Natural killer cell (primary cell): ENCODE data around the gene VASH2. TPM values are rescaled to one million over a fixed set of nuclear protein-coding genes. Genes with fewer than 3 reads are reported as not detected.
"Not testable (repeated sequence)": the region's sequence is repeated elsewhere in the genome, so short reads cannot be mapped to it uniquely, and the experiment has no call there.

Experiments used
- ATAC-seq, 3 donors: fragments of 150-1000 bp in 2 of 3; fragments of 200-7000 bp in 1 of 3; cut with Tn5 transposase; 1 replicate in 1 of 3; 2 replicates in 2 of 3; pipeline ENCODE4 v1.10.0; 2021; ENCODE audit warnings: mild to moderate bottlenecking in 2 of 3, moderate library complexity in 2 of 3
- DNase-seq, 2 donors: peaks; one replicate each; pipeline versions ENCODE4 v3.0.0 to v3.0.0-alpha.2; 2013 to 2021; ENCODE audit warnings: mixed read lengths in 1 of 2
- H3K27ac ChIP-seq: one replicate; pipeline ENCODE4 v1.5.1; 2013; ENCODE audit warnings: mild to moderate bottlenecking, low read length
- H3K27me3 ChIP-seq: one replicate; pipeline ENCODE4 v1.6.1; 2013; ENCODE audit warnings: low read length; ENCODE audit not compliant: control insufficient read depth, insufficient read depth
- H3K36me3 ChIP-seq: one replicate; pipeline ENCODE4 v1.6.1; 2013; ENCODE audit warnings: low read length; ENCODE audit not compliant: control insufficient read depth, insufficient read depth
- H3K4me1 ChIP-seq: one replicate; pipeline ENCODE4 v1.6.1; 2013; ENCODE audit warnings: low read length; ENCODE audit not compliant: control insufficient read depth, insufficient read depth
- H3K4me3 ChIP-seq: one replicate; pipeline ENCODE4 v1.5.1; 2013; ENCODE audit warnings: low read length
- H3K9me3 ChIP-seq: one replicate; pipeline ENCODE4 v1.6.1; 2013; ENCODE audit warnings: low read length; ENCODE audit not compliant: control insufficient read depth, insufficient read depth
- H3K27ac Mint-ChIP-seq, 2 donors: one replicate each; pipeline ENCODE4 v1.8.0; 2022; ENCODE audit warnings: mild to moderate bottlenecking in 2 of 2, mixed read lengths in 2 of 2, moderate library complexity in 1 of 2
- H3K27me3 Mint-ChIP-seq, 2 donors: one replicate each; pipeline ENCODE4 v1.8.0; 2022; ENCODE audit warnings: low read depth in 2 of 2, mixed read lengths in 2 of 2
- H3K36me3 Mint-ChIP-seq: one replicate; pipeline ENCODE4 v1.8.0; 2022; ENCODE audit warnings: mixed read lengths
- H3K4me1 Mint-ChIP-seq, 2 donors: one replicate each; pipeline ENCODE4 v1.8.0; 2022; ENCODE audit warnings: mixed read lengths in 2 of 2
- H3K4me3 Mint-ChIP-seq: one replicate; pipeline ENCODE4 v1.8.0; 2022; ENCODE audit warnings: mild to moderate bottlenecking, moderate library complexity, mixed read lengths
- H3K9me3 Mint-ChIP-seq, 2 donors: one replicate each; pipeline ENCODE4 v1.8.0; 2022; ENCODE audit warnings: mixed read lengths in 2 of 2
- WGBS: methylation state at CpG from one replicate; pipeline ENCODE4 v1.1.7; 2013; ENCODE audit warnings: missing lambda C conversion rate; ENCODE audit not compliant: insufficient coverage; 5-methylcytosine and 5-hydroxymethylcytosine counted together
- intact Hi-C: fragments of 100-400 bp; cut with micrococcal nuclease; formaldehyde crosslinking; loops from one replicate; pipeline ENCODE4 v1.14.2; 2022
- total RNA-seq, 4 donors: library from RNA; stranded (reverse); fragments of 120-200 nt in 1 of 4; gene quantifications; one replicate each; pipeline versions ENCODE4 v1.2.3 to v1.2.4, GENCODE V29; 2013 to 2022
- TF ChIP-seq, protein P1 (sequence below): fragments of 200-600 bp; IDR thresholded peaks from one replicate; pipeline ENCODE4 v1.8.0; 2022; ENCODE audit warnings: antibody characterized with exemption

The VASH2 gene
- total RNA-seq, 3 donors from 2014 or later (not counting 1 experiment from before 2014, with no cell fraction given): not detected

DNA sequence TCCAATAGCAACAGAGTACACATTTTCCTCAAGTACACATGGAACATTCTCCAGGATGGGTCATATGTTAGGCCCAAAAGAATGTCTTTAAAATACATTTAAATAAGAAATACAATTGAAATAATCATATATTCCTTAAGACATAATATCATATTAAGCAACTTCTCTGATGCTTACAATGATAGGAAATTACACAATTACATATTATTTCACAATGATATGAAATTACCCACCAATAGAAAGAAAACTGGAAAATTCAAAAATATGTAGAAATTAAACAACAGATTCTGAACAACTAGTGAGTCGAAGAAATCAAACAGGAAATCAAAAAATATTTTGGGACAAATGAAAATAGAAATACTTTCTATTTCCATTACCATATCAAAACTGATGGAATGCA, 46.7 kb upstream of the VASH2 start:
- no peak overlapping the region for H3K4me3 Mint-ChIP-seq
- no peaks in the 10 kb centered on the region for H3K4me1 ChIP-seq
- no CpG with 5 or more reads among the region's 1 CpG for WGBS
- no peak overlapping the region for H3K27ac ChIP-seq
- no peak overlapping the region for H3K4me3 ChIP-seq
- TF ChIP-seq, protein P1, sequence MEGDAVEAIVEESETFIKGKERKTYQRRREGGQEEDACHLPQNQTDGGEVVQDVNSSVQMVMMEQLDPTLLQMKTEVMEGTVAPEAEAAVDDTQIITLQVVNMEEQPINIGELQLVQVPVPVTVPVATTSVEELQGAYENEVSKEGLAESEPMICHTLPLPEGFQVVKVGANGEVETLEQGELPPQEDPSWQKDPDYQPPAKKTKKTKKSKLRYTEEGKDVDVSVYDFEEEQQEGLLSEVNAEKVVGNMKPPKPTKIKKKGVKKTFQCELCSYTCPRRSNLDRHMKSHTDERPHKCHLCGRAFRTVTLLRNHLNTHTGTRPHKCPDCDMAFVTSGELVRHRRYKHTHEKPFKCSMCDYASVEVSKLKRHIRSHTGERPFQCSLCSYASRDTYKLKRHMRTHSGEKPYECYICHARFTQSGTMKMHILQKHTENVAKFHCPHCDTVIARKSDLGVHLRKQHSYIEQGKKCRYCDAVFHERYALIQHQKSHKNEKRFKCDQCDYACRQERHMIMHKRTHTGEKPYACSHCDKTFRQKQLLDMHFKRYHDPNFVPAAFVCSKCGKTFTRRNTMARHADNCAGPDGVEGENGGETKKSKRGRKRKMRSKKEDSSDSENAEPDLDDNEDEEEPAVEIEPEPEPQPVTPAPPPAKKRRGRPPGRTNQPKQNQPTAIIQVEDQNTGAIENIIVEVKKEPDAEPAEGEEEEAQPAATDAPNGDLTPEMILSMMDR: no peak
- ATAC-seq (no peak), DNase-seq (no peak)
- no peaks in the 10 kb centered on the region for H3K36me3 ChIP-seq
- peaks cover 11% of the 10 kb centered on the region for H3K36me3 Mint-ChIP-seq
- peaks cover 3 to 9% of the 10 kb centered on the region in 2 donors for H3K9me3 Mint-ChIP-seq
- peaks cover 0 to 5% of the 10 kb centered on the region in 2 donors for H3K27me3 Mint-ChIP-seq
- H3K27me3 ChIP-seq: no peaks in the 10 kb centered on the region
- no peaks in the 10 kb centered on the region for H3K4me1 Mint-ChIP-seq
- peaks cover 9% of the 10 kb centered on the region for H3K9me3 ChIP-seq
- H3K27ac Mint-ChIP-seq: no peak overlapping the region
- intact Hi-C loops: no loop called here

DNA sequence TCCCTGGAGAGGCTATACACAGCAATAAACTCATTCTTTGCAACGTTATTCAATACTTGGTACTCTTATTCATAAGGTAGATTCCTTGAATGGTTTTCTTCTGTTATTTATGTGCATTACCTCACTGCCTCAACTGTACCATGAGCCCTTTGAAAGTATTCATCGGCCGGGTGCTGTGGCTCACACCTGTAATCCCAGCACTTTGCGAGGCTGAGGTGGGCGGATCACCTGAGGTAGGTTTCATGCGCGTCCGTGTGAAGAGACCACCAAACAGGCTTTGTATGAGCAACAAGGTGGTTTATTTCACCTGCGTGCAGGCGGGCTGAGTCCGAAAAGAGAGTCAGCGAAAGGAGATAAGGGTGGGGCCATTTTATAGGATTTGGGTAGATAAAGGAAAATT, 42.3 kb upstream of the VASH2 start:
- intact Hi-C loops, H3K27ac ChIP-seq, H3K4me1 ChIP-seq, H3K4me1 Mint-ChIP-seq, H3K27me3 ChIP-seq, H3K9me3 Mint-ChIP-seq, H3K4me3 ChIP-seq, ATAC-seq, H3K9me3 ChIP-seq, H3K4me3 Mint-ChIP-seq, H3K36me3 Mint-ChIP-seq, H3K27ac Mint-ChIP-seq, H3K27me3 Mint-ChIP-seq, DNase-seq, H3K36me3 ChIP-seq: not testable (repeated sequence)
- WGBS: 95% methylated on average over 12 of the region's 12 CpGs

DNA sequence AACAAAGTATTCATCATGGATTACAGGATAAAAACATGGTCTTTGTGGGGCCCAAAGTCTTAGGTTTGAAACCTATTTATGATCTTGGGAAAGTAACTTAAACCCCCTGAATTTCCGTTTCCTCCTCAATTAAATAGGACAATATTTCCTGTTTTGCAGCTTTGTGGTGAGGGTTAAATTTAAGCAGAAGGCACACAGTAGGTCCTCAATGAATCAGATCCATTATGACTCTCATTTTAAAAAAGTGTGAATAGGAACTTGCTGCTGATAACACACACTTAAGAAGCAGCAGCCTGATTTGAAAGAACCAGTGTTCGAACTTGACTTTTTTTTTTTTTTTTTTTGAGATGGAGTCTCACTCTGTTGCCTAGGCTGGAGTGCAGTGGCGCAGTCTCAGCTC, 41.4 kb upstream of the VASH2 start:
- no peak for ATAC-seq
- Mint-ChIP-seq H3K4me1 (no peaks in the 10 kb centered on the region), H3K9me3 (no peaks in the 10 kb centered on the region), H3K4me3 (no peak overlapping the region), H3K27ac (no peak overlapping the region), H3K27me3 (peaks cover 0 to 1% of the 10 kb centered on the region in 2 donors), H3K36me3 (no peaks in the 10 kb centered on the region)
- Histone ChIP-seq H3K4me1 (no peaks in the 10 kb centered on the region), H3K36me3 (no peaks in the 10 kb centered on the region), H3K9me3 (no peaks in the 10 kb centered on the region), H3K27ac (no peak overlapping the region), H3K4me3 (no peak overlapping the region), H3K27me3 (no peaks in the 10 kb centered on the region)
- 80% methylated on average over 2 of the region's 3 CpGs for WGBS
- intact Hi-C loops: no loop called here
- no peak for DNase-seq
- TF ChIP-seq, protein P1: no peak

GRCh38 chr1:212909652-212910063, 40.7 kb upstream of the VASH2 start:
- H3K9me3 ChIP-seq: no peaks in the 10 kb centered on the region
- no peaks in the 10 kb centered on the region for H3K4me1 ChIP-seq
- no peak overlapping the region for H3K27ac ChIP-seq
- no CpG with 5 or more reads among the region's 3 CpGs for WGBS
- intact Hi-C loops: no loop called here
- H3K4me1 Mint-ChIP-seq: no peaks in the 10 kb centered on the region
- no peak overlapping the region for H3K27ac Mint-ChIP-seq
- H3K36me3 ChIP-seq: no peaks in the 10 kb centered on the region
- H3K9me3 Mint-ChIP-seq: no peaks in the 10 kb centered on the region
- H3K27me3 ChIP-seq: no peaks in the 10 kb centered on the region
- ATAC-seq (no peak), DNase-seq (no peak)
- no peaks in the 10 kb centered on the region for H3K27me3 Mint-ChIP-seq
- no peak overlapping the region for H3K4me3 Mint-ChIP-seq
- TF ChIP-seq, protein P1: no peak
- H3K4me3 ChIP-seq: no peak overlapping the region
- H3K36me3 Mint-ChIP-seq: no peaks in the 10 kb centered on the region

DNA sequence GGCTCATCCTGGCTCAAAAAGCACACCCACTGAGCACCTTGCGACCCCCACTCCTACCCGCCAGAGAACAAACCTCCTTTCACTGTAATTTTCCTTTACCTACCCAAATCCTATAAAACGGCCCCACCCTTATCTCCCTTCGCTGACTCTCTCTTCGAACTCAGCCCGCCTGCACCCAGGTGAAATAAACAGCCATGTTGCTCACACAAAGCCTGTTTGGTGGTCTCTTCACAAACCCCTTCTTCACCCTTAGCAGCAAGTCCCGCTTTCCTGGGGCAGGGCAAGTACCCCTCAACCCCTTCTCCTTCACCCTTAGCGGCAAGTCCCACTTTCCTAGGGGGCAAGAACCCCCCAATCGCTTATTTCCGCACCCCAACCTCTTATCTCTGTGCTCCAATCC, 40.1 kb upstream of the VASH2 start:
- ATAC-seq, H3K4me1 ChIP-seq, H3K27me3 Mint-ChIP-seq, H3K36me3 Mint-ChIP-seq, H3K4me1 Mint-ChIP-seq, H3K4me3 ChIP-seq, H3K36me3 ChIP-seq, H3K9me3 ChIP-seq, H3K9me3 Mint-ChIP-seq, H3K27ac ChIP-seq, DNase-seq, H3K27ac Mint-ChIP-seq, H3K4me3 Mint-ChIP-seq, H3K27me3 ChIP-seq, intact Hi-C loops: not testable (repeated sequence)
- 83% methylated on average over 7 of the region's 10 CpGs for WGBS

DNA sequence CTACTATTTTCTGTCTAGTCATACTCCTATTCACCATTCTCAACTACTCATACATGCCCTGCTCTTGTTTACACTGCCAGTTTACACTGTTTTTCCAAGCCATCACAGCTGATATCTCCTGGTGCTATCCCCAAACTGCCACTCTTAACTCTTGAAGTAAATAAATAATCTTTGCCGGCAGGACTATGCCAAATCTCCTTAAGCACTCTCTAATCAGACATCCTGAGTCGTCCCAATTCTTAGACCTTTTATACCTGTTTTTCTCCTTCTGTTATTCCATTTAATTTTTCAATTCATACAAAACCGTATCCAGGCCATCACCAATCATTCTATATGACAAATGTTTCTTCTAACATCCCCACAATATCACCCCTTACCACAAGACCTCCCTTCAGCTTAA, 36.7 kb upstream of the VASH2 start:
- H3K27ac Mint-ChIP-seq, H3K9me3 ChIP-seq, DNase-seq, H3K36me3 ChIP-seq, H3K27ac ChIP-seq, H3K36me3 Mint-ChIP-seq, ATAC-seq, H3K4me3 ChIP-seq, intact Hi-C loops, H3K9me3 Mint-ChIP-seq, H3K4me1 Mint-ChIP-seq, H3K4me3 Mint-ChIP-seq, H3K4me1 ChIP-seq, H3K27me3 ChIP-seq: not testable (repeated sequence)
- peaks cover 11 to 19% of the 10 kb centered on the region in 2 donors for H3K27me3 Mint-ChIP-seq
- no CpG with 5 or more reads among the region's 3 CpGs for WGBS
